Measurements from ENCODE around the gene DGCR6L.
"Not testable (repeated sequence)": the region's sequence is repeated elsewhere in the genome, so short reads cannot be mapped to it uniquely, and the experiment has no call there.

Gene DGCR6L

GRCh38 chr22:20284471-20285086 is 35.3 kb downstream of the DGCR6L start:
- no peak overlapping the region for H3K4me3 ChIP-seq (replicated peaks; ENCODE audit: low read depth, low read length)
- no peak for TF ChIP-seq CTCF (IDR thresholded peaks at IDR 0.05; ENCODE audit: low read depth, low read length, missing control alignments)
- no peak for DNase-seq (ENCODE audit: extremely low read depth, low read depth)

- TF ChIP-seq CTCF (IDR thresholded peaks at IDR 0.05; ENCODE audit: low read depth, low read length, missing control alignments): no peak
- DNase-seq (ENCODE audit: extremely low read depth, low read depth): no peak
- H3K4me3 ChIP-seq (replicated peaks; ENCODE audit: low read depth, low read length): no peak overlapping the region
Measured at GRCh38 chr22:20283674-20284066, 36.2 kb downstream of the DGCR6L start.

- H3K4me3 ChIP-seq (replicated peaks; ENCODE audit: low read depth, low read length): no peak overlapping the region
- TF ChIP-seq CTCF (IDR thresholded peaks at IDR 0.05; ENCODE audit: low read depth, low read length, missing control alignments): no peak
- no peak for DNase-seq (ENCODE audit: extremely low read depth, low read depth)
Measured at GRCh38 chr22:20282901-20283673, 36.8 kb downstream of the DGCR6L start.

- no peak for DNase-seq (ENCODE audit: extremely low read depth, low read depth)
- no peak for TF ChIP-seq CTCF (IDR thresholded peaks at IDR 0.05; ENCODE audit: low read depth, low read length, missing control alignments)
- no peak overlapping the region for H3K4me3 ChIP-seq (replicated peaks; ENCODE audit: low read depth, low read length)
Measured at GRCh38 chr22:20281891-20282290, 38.0 kb downstream of the DGCR6L start.

GRCh38 chr22:20281473-20281872 is 38.4 kb downstream of the DGCR6L start:
- H3K4me3 ChIP-seq (replicated peaks; ENCODE audit: low read depth, low read length); DNase-seq (ENCODE audit: extremely low read depth, low read depth): not testable (repeated sequence)

GRCh38 chr22:20280866-20281265 is 39.0 kb downstream of the DGCR6L start:
- no peak overlapping the region for H3K4me3 ChIP-seq (replicated peaks; ENCODE audit: low read depth, low read length)
- TF ChIP-seq CTCF (IDR thresholded peaks at IDR 0.05; ENCODE audit: low read depth, low read length, missing control alignments): no peak
- DNase-seq (ENCODE audit: extremely low read depth, low read depth): no peak

GRCh38 chr22:20280163-20280562 is 39.7 kb downstream of the DGCR6L start:
- H3K4me3 ChIP-seq (replicated peaks; ENCODE audit: low read depth, low read length); DNase-seq (ENCODE audit: extremely low read depth, low read depth): not testable (repeated sequence)
